Pancreas (tissue), 10 donors: Measurements from ENCODE around the gene KCNK2. TPM values are rescaled to one million over a fixed set of nuclear protein-coding genes. Genes with fewer than 3 reads are reported as not detected.
A peak's percentile ranks its signal among the peaks of the same experiment; 100 is the strongest.

ENCODE experiments used
- ATAC-seq, 4 donors: fragments of 200-7000 bp; cut with Tn5 transposase; one replicate each; pipeline versions ENCODE4 v1.8.0 to v1.9.1; 2020; ENCODE audit warnings: mild to moderate bottlenecking in 4 of 4, moderate library complexity in 4 of 4
- DNase-seq, 6 donors: peaks; one replicate each; pipeline ENCODE4 v3.0.0-alpha.2; 2020
- FAIRE-seq: peaks from 2 replicates; lab custom pipeline; 2012; peaks lifted over from hg19 to GRCh38; lab: Jason Lieb, UNC
- H3K27ac ChIP-seq, 4 donors: fragments of 200-600 bp; sonication (generic); 1 replicate in 3 of 4; 2 replicates in 1 of 4; pipeline versions ENCODE4 v1.5.0 to v1.8.0; 2020
- H3K27me3 ChIP-seq, 4 donors: fragments of 200-600 bp; one replicate each; pipeline ENCODE4 v1.8.0; 2021
- H3K36me3 ChIP-seq, 3 donors: fragments of 200-600 bp; sonication (generic) in 1 of 3; one replicate each; pipeline versions ENCODE4 v1.5.0 to v1.8.0; 2020 to 2021
- H3K4me1 ChIP-seq, 3 donors: fragments of 200-600 bp; one replicate each; pipeline ENCODE4 v1.8.0; 2021
- H3K4me3 ChIP-seq, 4 donors: fragments of 200-600 bp; sonication (generic) in 2 of 4; one replicate each; pipeline versions ENCODE4 v1.5.0 to v1.8.0; 2020 to 2021
- H3K9me3 ChIP-seq, 4 donors: fragments of 200-600 bp; one replicate each; pipeline ENCODE4 v1.8.0; 2021
- CTCF ChIP-seq, 4 donors: fragments of 200-600 bp; sonication (generic) in 3 of 4; IDR thresholded peaks; one replicate each; pipeline versions ENCODE4 v1.5.0 to v1.8.0; 2021; ENCODE audit warnings: antibody characterized with exemption in 4 of 4
- WGBS, 2 donors: extraction: QIAGEN DNeasy Blood & Tissue Kit; methylation state at CpG; one replicate each; pipeline ENCODE4 v1.1.7; 2013; 5-methylcytosine and 5-hydroxymethylcytosine counted together
- intact Hi-C, 3 donors: fragments of 100-400 bp; cut with DNase I; formaldehyde crosslinking; loops; one replicate each; pipeline versions ENCODE4 v1.11.1 to v1.14.2; 2022
- polyA plus RNA-seq, 2 donors: library from polyadenylated mRNA; stranded (reverse); fragments of 200-250 nt; gene quantifications; one replicate each; pipeline ENCODE4 v1.2.3, GENCODE V29; 2013
- total RNA-seq, 6 donors: library from RNA; stranded (reverse); fragmentation: NEBNext Ultra II Directional in 4 of 6; extraction: Animal tissue kit (Norgen Biotek cat#: 25700) in 4 of 6; gene quantifications; one replicate each; pipeline versions ENCODE4 v1.2.1 to v1.2.4, GENCODE V29; 2021 to 2023
- donor health status: healthy with polysubstance abuse.
- donor health status: DM: no; HTN: no; CAD: no; lungs with moderate emphysema.
- donor health status: DM: no; HTN: no; CAD: no.
- donor health status: control.
- donor health status: control.
- donor health status: Bipolar disorder and iron deficiency.
- donor health status: DM: yes; HTN: yes; CAD: no.
- donor health status: DM: no; HTN: no; CAD: no.
- donor health status: DM: no; HTN: no; CAD: no.
- donor health status: DM: yes; HTN: yes; CAD: no.

The KCNK2 gene
- total and polyA plus RNA-seq, 8 donors = 0.12 to 2.4 (median 0.57) TPM

GRCh38 chr1:215220346-215220745 is 137.8 kb downstream of the KCNK2 start:
- H3K4me3 ChIP-seq = no peak overlapping the region
- H3K4me1 ChIP-seq = no peaks in the 10 kb centered on the region
- H3K36me3 ChIP-seq = no peaks in the 10 kb centered on the region
- no peaks in the 10 kb centered on the region for H3K9me3 ChIP-seq
- ATAC-seq = no peak
- no peak overlapping the region for H3K27ac ChIP-seq
- TF ChIP-seq CTCF (IDR thresholded peaks at IDR 0.05) = no peak
- no peak for FAIRE-seq
- no peaks in the 10 kb centered on the region for H3K27me3 ChIP-seq
- DNase-seq = no peak
- WGBS, 2 donors = 60 to 81% methylated on average over 4 of the region's 4 CpGs
- intact Hi-C loops = no loop called here

- no peaks in the 10 kb centered on the region for H3K27me3 ChIP-seq
- H3K27ac ChIP-seq = no peak overlapping the region
- no peaks in the 10 kb centered on the region for H3K4me1 ChIP-seq
- FAIRE-seq (no peak), ATAC-seq (no peak), DNase-seq (no peak)
- H3K36me3 ChIP-seq = no peaks in the 10 kb centered on the region
- intact Hi-C loops = no loop called here
- H3K9me3 ChIP-seq = no peaks in the 10 kb centered on the region
- TF ChIP-seq CTCF (IDR thresholded peaks at IDR 0.05) = no peak
- WGBS, 2 donors = 69 to 83% methylated on average over 2 of the region's 2 CpGs
- H3K4me3 ChIP-seq = no peak overlapping the region
Measured at GRCh38 chr1:215226757-215227156, 144.2 kb downstream of the KCNK2 start.

DNA sequence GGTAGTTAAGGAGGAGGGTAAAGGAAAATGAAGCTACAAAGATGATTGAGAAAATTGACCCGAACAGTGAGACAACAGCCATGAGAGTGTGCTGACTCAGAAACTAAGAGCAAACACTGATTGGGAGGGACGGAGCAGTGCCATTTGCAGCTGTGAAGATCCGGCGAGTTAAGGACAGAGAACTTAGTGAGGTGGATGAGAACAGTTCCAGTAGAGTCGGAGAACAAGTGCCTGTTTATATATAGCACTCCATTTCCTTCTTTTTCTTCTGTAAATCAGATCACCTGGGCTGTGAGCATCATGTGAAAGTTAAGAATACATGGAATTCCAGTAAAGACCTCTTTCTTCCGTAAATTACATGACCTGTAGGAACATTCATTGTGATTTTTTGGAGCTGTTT is 145.7 kb downstream of the KCNK2 start:
- no peak for FAIRE-seq
- H3K9me3 ChIP-seq = no peaks in the 10 kb centered on the region
- intact Hi-C loops = no loop called here
- no peak overlapping the region for H3K27ac ChIP-seq
- H3K27me3 ChIP-seq = no peaks in the 10 kb centered on the region
- no peak for ATAC-seq
- no peak for DNase-seq
- 52 to 64% methylated on average over 6 of the region's 6 CpGs for WGBS, 2 donors
- no peak overlapping the region for H3K4me3 ChIP-seq
- no peaks in the 10 kb centered on the region for H3K4me1 ChIP-seq
- TF ChIP-seq CTCF (IDR thresholded peaks at IDR 0.05) = no peak
- H3K36me3 ChIP-seq = no peaks in the 10 kb centered on the region

DNA sequence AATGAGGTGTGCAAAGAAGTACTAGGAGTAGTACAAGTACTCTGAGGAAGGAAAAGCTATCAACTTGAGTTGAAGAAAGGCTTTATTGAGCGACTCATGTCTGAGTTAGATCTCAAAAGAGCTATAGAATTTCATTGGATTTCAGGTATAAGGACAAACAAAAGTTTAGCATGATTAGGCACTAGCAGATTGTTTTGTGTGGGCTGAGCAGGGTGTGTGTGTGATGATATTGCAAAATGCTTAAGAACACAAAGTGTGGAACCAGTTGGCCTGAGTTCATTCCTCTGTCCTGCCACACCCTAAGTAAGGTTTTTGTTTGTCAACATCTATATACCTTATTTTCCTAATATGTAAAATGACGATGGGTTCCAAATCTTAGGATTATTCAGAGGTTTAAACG is 158.9 kb downstream of the KCNK2 start:
- intact Hi-C loops = no loop called here
- H3K36me3 ChIP-seq = no peaks in the 10 kb centered on the region
- H3K9me3 ChIP-seq = no peaks in the 10 kb centered on the region
- WGBS, 2 donors = 57 to 69% methylated on average over 3 of the region's 3 CpGs
- no peak for FAIRE-seq
- no peak for TF ChIP-seq CTCF (IDR thresholded peaks at IDR 0.05)
- no peak overlapping the region for H3K4me3 ChIP-seq
- no peak overlapping the region for H3K27ac ChIP-seq
- ATAC-seq = no peak
- no peak for DNase-seq
- no peaks in the 10 kb centered on the region for H3K4me1 ChIP-seq
- H3K27me3 ChIP-seq = no peaks in the 10 kb centered on the region

DNA sequence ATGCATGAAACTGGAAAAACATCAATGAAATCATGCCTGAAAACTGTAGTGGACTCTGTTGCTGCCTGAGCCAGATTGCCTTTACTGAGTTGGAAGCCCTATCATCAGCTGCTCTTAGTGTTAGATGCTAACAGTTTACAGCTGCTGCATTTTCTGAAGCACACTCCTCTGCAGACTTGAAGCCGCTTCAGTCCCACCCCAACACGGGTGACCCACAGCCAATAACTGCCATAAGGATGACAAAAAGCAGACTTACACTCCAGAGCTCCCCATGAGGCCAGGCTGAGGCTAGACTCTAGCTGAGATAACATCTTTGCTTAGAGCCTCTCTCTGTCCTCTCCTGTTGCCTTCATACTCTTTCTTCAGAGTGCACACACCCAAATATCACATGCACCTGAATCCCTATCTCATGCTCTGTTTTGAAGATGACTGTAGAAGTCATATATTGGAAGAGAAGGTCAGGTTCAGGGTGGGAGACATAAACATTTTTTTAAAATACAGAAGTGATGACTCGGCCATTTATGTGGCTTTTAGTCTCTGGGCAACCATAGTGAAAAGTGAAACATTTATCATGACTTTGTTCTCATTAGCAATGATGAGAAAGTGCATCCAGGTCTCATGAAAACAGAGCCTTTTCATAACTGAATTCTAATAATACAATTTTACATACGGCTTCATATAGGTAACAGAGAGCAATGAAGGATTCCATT is 161.0 kb downstream of the KCNK2 start:
- no peaks in the 10 kb centered on the region for H3K4me1 ChIP-seq
- H3K9me3 ChIP-seq = no peaks in the 10 kb centered on the region
- no peak overlapping the region for H3K4me3 ChIP-seq
- peak in 1 of 4 donors; percentile 22 for ATAC-seq
- no peaks in the 10 kb centered on the region for H3K36me3 ChIP-seq
- no peak for TF ChIP-seq CTCF (IDR thresholded peaks at IDR 0.05)
- 47 to 58% methylated on average over 4 of the region's 4 CpGs for WGBS, 2 donors
- FAIRE-seq = no peak
- H3K27ac ChIP-seq = no peak overlapping the region
- H3K27me3 ChIP-seq = no peaks in the 10 kb centered on the region
- intact Hi-C loops = no loop called here
- DNase-seq = no peak
